ENCODE results near the gene RHBDF2. TPM values are rescaled to one million over a fixed set of nuclear protein-coding genes. Genes with fewer than 3 reads are reported as not detected.
A peak's percentile ranks its signal among the peaks of the same experiment; 100 is the strongest.

Gene RHBDF2
- total RNA-seq, 4 donors from 2014 or later: 3.8 to 26.1 (median 8.4) TPM

GRCh38 chr17:76538281-76538931 lies 37.2 kb upstream of the RHBDF2 start:
- Histone ChIP-seq H3K4me1 (peaks cover 0 to 9% of the 10 kb centered on the region in 2 donors), H3K9me3 (no peaks in the 10 kb centered on the region), H3K27ac (peak overlapping the region; percentile 74 to 83), H3K27me3 (peaks cover 0 to 8% of the 10 kb centered on the region in 2 donors), H3K4me3 (peak overlapping the region; percentile 24 to 40), H3K36me3 (no peaks in the 10 kb centered on the region)
- DNase-seq: peak in 1 of 2 donors; percentile 25
- no peak for TF ChIP-seq POLR2A (IDR thresholded peaks at IDR 0.05)
- TF ChIP-seq CTCF (IDR thresholded peaks at IDR 0.05): no peak
- intact Hi-C loops (cut with DNase I; ENCODE audit: low total_unique reads): no loop called here

GRCh38 chr17:76537578-76538280 lies 36.5 kb upstream of the RHBDF2 start, which contains the start of gene CYGB:
Gene CYGB (minus strand): TSS chr17:76537709. CDS start chr17:76537542, 167 bp downstream.
- Histone ChIP-seq H3K27ac (peak within 1 kb of the TSS; percentile 74 to 83), H3K36me3 (no peaks in the 10 kb centered on the region), H3K4me1 (peaks cover 0 to 9% of the 10 kb centered on the region in 2 donors), H3K27me3 (peaks cover 0 to 8% of the 10 kb centered on the region in 2 donors), H3K9me3 (no peaks in the 10 kb centered on the region), H3K4me3 (peak within 1 kb of the TSS; percentile 24 to 40)
- intact Hi-C loops (cut with DNase I; ENCODE audit: low total_unique reads): no loop called here
- peak in 1 of 2 donors; percentile 53 for DNase-seq
- TF ChIP-seq CTCF (IDR thresholded peaks at IDR 0.05) (no peak), POLR2A (IDR thresholded peaks at IDR 0.05) (peak in 1 of 2 donors; percentile 49)

- peak overlapping the region; percentile 74 to 83 for H3K27ac ChIP-seq
- H3K27me3 ChIP-seq: peaks cover 0 to 8% of the 10 kb centered on the region in 2 donors
- DNase-seq: peak; percentile 54 to 60
- intact Hi-C loops (cut with DNase I; ENCODE audit: low total_unique reads): no loop called here
- no peaks in the 10 kb centered on the region for H3K9me3 ChIP-seq
- H3K36me3 ChIP-seq: no peaks in the 10 kb centered on the region
- TF ChIP-seq CTCF (IDR thresholded peaks at IDR 0.05): no peak
- no peak for TF ChIP-seq POLR2A (IDR thresholded peaks at IDR 0.05)
- peaks cover 0 to 9% of the 10 kb centered on the region in 2 donors for H3K4me1 ChIP-seq
- H3K4me3 ChIP-seq: peak overlapping the region; percentile 24 to 40
Observed at GRCh38 chr17:76537288-76537577, 36.0 kb upstream of the RHBDF2 start.

- TF ChIP-seq POLR2A (IDR thresholded peaks at IDR 0.05) (no peak), CTCF (IDR thresholded peaks at IDR 0.05) (no peak)
- Histone ChIP-seq H3K4me1 (peaks cover 0 to 9% of the 10 kb centered on the region in 2 donors), H3K36me3 (no peaks in the 10 kb centered on the region), H3K9me3 (no peaks in the 10 kb centered on the region), H3K27me3 (peaks cover 0 to 8% of the 10 kb centered on the region in 2 donors), H3K4me3 (peak overlapping the region; percentile 24 to 40), H3K27ac (peak overlapping the region; percentile 74 to 83)
- intact Hi-C loops (cut with DNase I; ENCODE audit: low total_unique reads): no loop called here
- no peak for DNase-seq
Observed at GRCh38 chr17:76536511-76537287, 35.5 kb upstream of the RHBDF2 start.

All from uterus (tissue), 4 donors.